K562 (cell line): ENCODE results near the gene NFYC. TPM values are rescaled to one million over a fixed set of nuclear protein-coding genes. Genes with fewer than 3 reads are reported as not detected.
A peak's percentile ranks its signal among the peaks of the same experiment; 100 is the strongest.

Experiments
- CREB1 ChIP-seq, 2 experiments: sonication (generic) in 1 of 2; formaldehyde crosslinking in 1 of 2; IDR thresholded peaks; 2 replicates each; pipeline versions ENCODE4 v1.6.1 to v1.8.0; 2012 to 2022; ENCODE audit warnings: inconsistent platforms in 1 of 2, mild to moderate bottlenecking in 1 of 2, missing genetic modification reagents in 1 of 2, moderate library complexity in 1 of 2
- EGR1 ChIP-seq: fragments of 450-650 bp; conservative IDR thresholded peaks from 2 replicates; pipeline ENCODE4 v1.6.1; 2017; ENCODE audit warnings: mild to moderate bottlenecking
- GATAD2A ChIP-seq: fragments of 450-650 bp; IDR thresholded peaks from 2 replicates; pipeline ENCODE4 v1.6.1; 2017
- ILK ChIP-seq: fragments of 450-650 bp; IDR thresholded peaks from 2 replicates; pipeline ENCODE4 v1.6.1; 2016; ENCODE audit warnings: missing genetic modification characterization, low read depth, mild to moderate bottlenecking, missing compliant biosample characterization, moderate library complexity, borderline replicate concordance
- KLF16 ChIP-seq: IDR thresholded peaks from 2 replicates; pipeline ENCODE4 v1.6.1; 2016; ENCODE audit warnings: antibody characterized with exemption
- NELFE ChIP-seq: IDR thresholded peaks from 2 replicates; pipeline ENCODE4 v1.6.1; 2011; ENCODE audit warnings: mild to moderate bottlenecking; ENCODE audit not compliant: insufficient read depth, insufficient read length
- POLR2AphosphoS5 ChIP-seq: IDR thresholded peaks from 2 replicates; pipeline ENCODE4 v1.6.1; 2011; ENCODE audit warnings: mild to moderate bottlenecking, low read depth, low read length, moderate library complexity; ENCODE audit not compliant: control insufficient read depth, insufficient read depth
- RUNX1 ChIP-seq: sonication (generic); IDR thresholded peaks from 2 replicates; pipeline ENCODE4 v1.6.1; 2016; ENCODE audit warnings: antibody characterized with exemption, low read depth
- SMAD1 ChIP-seq: fragments of 150-350 bp; IDR thresholded peaks from 2 replicates; pipeline ENCODE4 v1.6.1; 2014; ENCODE audit warnings: low read length, low read depth; ENCODE audit not compliant: partially characterized antibody
- XRCC3 ChIP-seq: fragments of 450-650 bp; IDR thresholded peaks from 2 replicates; pipeline ENCODE4 v1.6.1; 2017; ENCODE audit warnings: mild to moderate bottlenecking, moderate library complexity
- polyA plus RNA-seq, 8 experiments: library from polyadenylated mRNA; depleted of rRNA in 4 of 8; stranded (reverse) in 5 of 8; unstranded in 3 of 8; fragments of >200 nt; fragmentation: Nextera tagmentation in 2 of 8; fragmentation: Illumina TruSeq in 1 of 8; extraction: Ambion mirVana in 2 of 8; extraction: Trizol in 1 of 8; gene quantifications; 2 replicates each; pipeline versions ENCODE4 v1.2.1 to v1.2.3, GENCODE V29; 2011 to 2014; ENCODE audit warnings: inconsistent platforms in 1 of 8, missing spikeins in 1 of 8
- total RNA-seq, 7 experiments: library from RNA; depleted of rRNA in 6 of 7; stranded (reverse); fragments of >200 nt in 6 of 7; fragmentation: Illumina TruSeq in 2 of 7; extraction: Trizol in 2 of 7; gene quantifications; 2 replicates each; pipeline versions ENCODE4 v1.2.1 to v1.2.3, GENCODE V29; 2011 to 2021; ENCODE audit warnings: low replicate concordance in 1 of 7
- TF ChIP-seq, protein P1 (sequence below): fragments of 250-450 bp; sonication (Bioruptor Pico); IDR thresholded peaks from 2 replicates; pipeline ENCODE4 v1.4.0; 2020
- TF ChIP-seq, protein P2 (sequence below): sonication (generic); formaldehyde crosslinking; IDR thresholded peaks from 2 replicates; pipeline ENCODE4 v1.5.0; 2020; ENCODE audit warnings: missing genetic modification reagents
- TF ChIP-seq, protein P3 (sequence below): sonication (generic); formaldehyde crosslinking; IDR thresholded peaks from 2 replicates; pipeline ENCODE4 v1.8.1; 2023; ENCODE audit warnings: mild to moderate bottlenecking, missing genetic modification reagents
- TF ChIP-seq, protein P4 (sequence below), 3 experiments: fragments of 200-800 bp in 1 of 3; fragments of 250-450 bp in 1 of 3; fragments of 450-650 bp in 1 of 3; sonication (Bioruptor Pico) in 1 of 3; sonication (Bioruptor generic) in 1 of 3; formaldehyde crosslinking in 1 of 3; IDR thresholded peaks; 2 replicates each; pipeline versions ENCODE4 v1.6.1 to v1.8.0; 2016 to 2022; ENCODE audit warnings: mild to moderate bottlenecking in 2 of 3, missing genetic modification characterization in 2 of 3, missing compliant biosample characterization in 1 of 3, moderate library complexity in 1 of 3

NFYC gene
- total and polyA plus RNA-seq, 9 of the 15 experiments (the other 6 are each of a cell fraction or from before 2014, with no cell fraction given) = 4.8 to 59.8 (median 41.1) TPM

DNA sequence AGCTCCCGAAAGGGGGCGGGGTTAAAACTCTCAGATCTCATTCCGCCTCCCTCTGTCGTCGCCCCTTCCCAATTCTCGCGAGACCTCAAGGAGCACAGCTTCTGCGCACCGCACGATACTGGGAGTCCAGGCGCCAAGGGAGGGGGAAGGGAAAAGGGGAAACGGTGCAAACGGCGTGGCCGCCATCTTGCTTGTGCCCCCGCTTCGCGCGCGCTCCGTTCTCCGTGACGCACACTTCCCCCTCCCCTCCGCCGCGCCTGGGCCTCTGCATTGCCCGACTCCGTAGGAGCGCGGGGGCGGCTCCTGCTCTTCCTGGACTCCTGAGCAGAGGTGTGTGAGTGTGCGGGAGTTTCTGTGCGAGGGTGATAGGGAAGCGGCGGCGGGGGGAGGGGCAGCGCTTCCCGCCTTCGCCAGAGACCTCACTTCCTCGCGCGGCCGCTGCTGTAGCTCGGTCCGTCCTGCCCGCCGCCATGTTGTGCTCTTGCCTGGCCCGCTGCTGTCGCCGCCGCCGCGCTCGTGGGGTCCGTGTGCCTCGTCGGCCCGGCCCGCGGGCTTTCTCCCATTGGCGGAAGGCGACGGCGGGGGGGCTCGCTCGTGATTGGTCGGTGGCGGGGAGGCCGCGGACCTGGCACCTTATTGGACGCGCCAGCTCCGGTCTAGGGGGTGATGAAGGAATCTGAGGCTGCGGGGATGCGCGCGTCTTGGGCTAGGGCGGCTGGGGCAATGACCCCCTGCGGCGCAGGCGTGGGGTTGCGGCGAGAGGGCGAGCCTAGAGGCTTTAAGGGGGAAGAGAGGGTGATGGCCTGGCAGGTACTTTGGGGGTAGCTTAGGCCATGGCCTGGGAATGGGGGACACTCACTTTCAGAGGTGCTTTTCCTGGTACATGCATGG, at the start of gene NFYC (continued):
- TF ChIP-seq, protein P1, sequence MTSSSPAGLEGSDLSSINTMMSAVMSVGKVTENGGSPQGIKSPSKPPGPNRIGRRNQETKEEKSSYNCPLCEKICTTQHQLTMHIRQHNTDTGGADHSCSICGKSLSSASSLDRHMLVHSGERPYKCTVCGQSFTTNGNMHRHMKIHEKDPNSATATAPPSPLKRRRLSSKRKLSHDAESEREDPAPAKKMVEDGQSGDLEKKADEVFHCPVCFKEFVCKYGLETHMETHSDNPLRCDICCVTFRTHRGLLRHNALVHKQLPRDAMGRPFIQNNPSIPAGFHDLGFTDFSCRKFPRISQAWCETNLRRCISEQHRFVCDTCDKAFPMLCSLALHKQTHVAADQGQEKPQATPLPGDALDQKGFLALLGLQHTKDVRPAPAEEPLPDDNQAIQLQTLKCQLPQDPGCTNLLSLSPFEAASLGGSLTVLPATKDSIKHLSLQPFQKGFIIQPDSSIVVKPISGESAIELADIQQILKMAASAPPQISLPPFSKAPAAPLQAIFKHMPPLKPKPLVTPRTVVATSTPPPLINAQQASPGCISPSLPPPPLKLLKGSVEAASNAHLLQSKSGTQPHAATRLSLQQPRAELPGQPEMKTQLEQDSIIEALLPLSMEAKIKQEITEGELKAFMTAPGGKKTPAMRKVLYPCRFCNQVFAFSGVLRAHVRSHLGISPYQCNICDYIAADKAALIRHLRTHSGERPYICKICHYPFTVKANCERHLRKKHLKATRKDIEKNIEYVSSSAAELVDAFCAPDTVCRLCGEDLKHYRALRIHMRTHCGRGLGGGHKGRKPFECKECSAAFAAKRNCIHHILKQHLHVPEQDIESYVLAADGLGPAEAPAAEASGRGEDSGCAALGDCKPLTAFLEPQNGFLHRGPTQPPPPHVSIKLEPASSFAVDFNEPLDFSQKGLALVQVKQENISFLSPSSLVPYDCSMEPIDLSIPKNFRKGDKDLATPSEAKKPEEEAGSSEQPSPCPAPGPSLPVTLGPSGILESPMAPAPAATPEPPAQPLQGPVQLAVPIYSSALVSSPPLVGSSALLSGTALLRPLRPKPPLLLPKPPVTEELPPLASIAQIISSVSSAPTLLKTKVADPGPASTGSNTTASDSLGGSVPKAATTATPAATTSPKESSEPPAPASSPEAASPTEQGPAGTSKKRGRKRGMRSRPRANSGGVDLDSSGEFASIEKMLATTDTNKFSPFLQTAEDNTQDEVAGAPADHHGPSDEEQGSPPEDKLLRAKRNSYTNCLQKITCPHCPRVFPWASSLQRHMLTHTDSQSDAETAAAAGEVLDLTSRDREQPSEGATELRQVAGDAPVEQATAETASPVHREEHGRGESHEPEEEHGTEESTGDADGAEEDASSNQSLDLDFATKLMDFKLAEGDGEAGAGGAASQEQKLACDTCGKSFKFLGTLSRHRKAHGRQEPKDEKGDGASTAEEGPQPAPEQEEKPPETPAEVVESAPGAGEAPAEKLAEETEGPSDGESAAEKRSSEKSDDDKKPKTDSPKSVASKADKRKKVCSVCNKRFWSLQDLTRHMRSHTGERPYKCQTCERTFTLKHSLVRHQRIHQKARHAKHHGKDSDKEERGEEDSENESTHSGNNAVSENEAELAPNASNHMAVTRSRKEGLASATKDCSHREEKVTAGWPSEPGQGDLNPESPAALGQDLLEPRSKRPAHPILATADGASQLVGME = peak; percentile 95
- TF ChIP-seq, protein P2, sequence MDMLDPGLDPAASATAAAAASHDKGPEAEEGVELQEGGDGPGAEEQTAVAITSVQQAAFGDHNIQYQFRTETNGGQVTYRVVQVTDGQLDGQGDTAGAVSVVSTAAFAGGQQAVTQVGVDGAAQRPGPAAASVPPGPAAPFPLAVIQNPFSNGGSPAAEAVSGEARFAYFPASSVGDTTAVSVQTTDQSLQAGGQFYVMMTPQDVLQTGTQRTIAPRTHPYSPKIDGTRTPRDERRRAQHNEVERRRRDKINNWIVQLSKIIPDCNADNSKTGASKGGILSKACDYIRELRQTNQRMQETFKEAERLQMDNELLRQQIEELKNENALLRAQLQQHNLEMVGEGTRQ (CRISPR knock-in tag) = peak; percentile 50
- TF ChIP-seq ILK (tag) (no peak), CREB1 (IDR thresholded peaks at IDR 0.05) (peak; percentile 84), CREB1 (CRISPR knock-in tag; IDR thresholded peaks at IDR 0.05) (peak; percentile 93), XRCC3 (no peak), EGR1 (peak; percentile 99), GATAD2A (peak; percentile 77; the same call in 1 of the 2 replicates), KLF16 (no peak), POLR2AphosphoS5 (peak; percentile 80), SMAD1 (peak; percentile 84), NELFE (no peak), RUNX1 (peak; percentile 67)
- TF ChIP-seq, protein P3, sequence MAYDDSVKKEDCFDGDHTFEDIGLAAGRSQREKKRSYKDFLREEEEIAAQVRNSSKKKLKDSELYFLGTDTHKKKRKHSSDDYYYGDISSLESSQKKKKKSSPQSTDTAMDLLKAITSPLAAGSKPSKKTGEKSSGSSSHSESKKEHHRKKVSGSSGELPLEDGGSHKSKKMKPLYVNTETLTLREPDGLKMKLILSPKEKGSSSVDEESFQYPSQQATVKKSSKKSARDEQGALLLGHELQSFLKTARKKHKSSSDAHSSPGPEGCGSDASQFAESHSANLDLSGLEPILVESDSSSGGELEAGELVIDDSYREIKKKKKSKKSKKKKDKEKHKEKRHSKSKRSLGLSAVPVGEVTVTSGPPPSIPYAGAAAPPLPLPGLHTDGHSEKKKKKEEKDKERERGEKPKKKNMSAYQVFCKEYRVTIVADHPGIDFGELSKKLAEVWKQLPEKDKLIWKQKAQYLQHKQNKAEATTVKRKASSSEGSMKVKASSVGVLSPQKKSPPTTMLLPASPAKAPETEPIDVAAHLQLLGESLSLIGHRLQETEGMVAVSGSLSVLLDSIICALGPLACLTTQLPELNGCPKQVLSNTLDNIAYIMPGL = peak; percentile 44; the same call in 1 of the 2 replicates
- TF ChIP-seq, protein P4, sequence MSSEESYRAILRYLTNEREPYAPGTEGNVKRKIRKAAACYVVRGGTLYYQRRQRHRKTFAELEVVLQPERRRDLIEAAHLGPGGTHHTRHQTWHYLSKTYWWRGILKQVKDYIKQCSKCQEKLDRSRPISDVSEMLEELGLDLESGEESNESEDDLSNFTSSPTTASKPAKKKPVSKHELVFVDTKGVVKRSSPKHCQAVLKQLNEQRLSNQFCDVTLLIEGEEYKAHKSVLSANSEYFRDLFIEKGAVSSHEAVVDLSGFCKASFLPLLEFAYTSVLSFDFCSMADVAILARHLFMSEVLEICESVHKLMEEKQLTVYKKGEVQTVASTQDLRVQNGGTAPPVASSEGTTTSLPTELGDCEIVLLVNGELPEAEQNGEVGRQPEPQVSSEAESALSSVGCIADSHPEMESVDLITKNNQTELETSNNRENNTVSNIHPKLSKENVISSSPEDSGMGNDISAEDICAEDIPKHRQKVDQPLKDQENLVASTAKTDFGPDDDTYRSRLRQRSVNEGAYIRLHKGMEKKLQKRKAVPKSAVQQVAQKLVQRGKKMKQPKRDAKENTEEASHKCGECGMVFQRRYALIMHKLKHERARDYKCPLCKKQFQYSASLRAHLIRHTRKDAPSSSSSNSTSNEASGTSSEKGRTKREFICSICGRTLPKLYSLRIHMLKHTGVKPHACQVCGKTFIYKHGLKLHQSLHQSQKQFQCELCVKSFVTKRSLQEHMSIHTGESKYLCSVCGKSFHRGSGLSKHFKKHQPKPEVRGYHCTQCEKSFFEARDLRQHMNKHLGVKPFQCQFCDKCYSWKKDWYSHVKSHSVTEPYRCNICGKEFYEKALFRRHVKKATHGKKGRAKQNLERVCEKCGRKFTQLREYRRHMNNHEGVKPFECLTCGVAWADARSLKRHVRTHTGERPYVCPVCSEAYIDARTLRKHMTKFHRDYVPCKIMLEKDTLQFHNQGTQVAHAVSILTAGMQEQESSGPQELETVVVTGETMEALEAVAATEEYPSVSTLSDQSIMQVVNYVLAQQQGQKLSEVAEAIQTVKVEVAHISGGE (CRISPR knock-in tag; IDR thresholded peaks at IDR 0.05) = peak in 1 of 3 experiments; percentile 86; a peak in 2 of 6 replicates
